ENCODE results near the gene SPACDR. TPM values are rescaled to one million over a fixed set of nuclear protein-coding genes. Genes with fewer than 3 reads are reported as not detected.

SPACDR gene
- total RNA-seq, 1 experiment from 2014 or later, result 4.5 TPM

GRCh38 chr7:100472854-100473499, 8.9 kb upstream of the SPACDR start:
- no peak overlapping the region for H3K27ac Mint-ChIP-seq (ENCODE audit: unreplicated experiment)
- CTCF ChIA-PET, result no interaction called here
- intact Hi-C loops (cut with micrococcal nuclease; ENCODE audit: unreplicated experiment), result no loop called here
- DNase-seq, result no peak
- no TSS peak for BruUV-seq (replicated peaks)
- no peaks in the 10 kb centered on the region for H3K9me3 Mint-ChIP-seq (ENCODE audit: low read depth, unreplicated experiment)
- peaks cover 13% of the 10 kb centered on the region for H3K36me3 Mint-ChIP-seq (ENCODE audit: insufficient read depth, unreplicated experiment)
- no peak overlapping the region for H3K4me3 Mint-ChIP-seq (ENCODE audit: low read depth, unreplicated experiment)
- TF ChIP-seq CTCF (IDR thresholded peaks at IDR 0.05; ENCODE audit: unreplicated experiment), result no peak
- H3K4me1 Mint-ChIP-seq (ENCODE audit: low read depth, unreplicated experiment), result peaks cover 16% of the 10 kb centered on the region
- H3K27me3 Mint-ChIP-seq (ENCODE audit: unreplicated experiment), result no peaks in the 10 kb centered on the region

DNA sequence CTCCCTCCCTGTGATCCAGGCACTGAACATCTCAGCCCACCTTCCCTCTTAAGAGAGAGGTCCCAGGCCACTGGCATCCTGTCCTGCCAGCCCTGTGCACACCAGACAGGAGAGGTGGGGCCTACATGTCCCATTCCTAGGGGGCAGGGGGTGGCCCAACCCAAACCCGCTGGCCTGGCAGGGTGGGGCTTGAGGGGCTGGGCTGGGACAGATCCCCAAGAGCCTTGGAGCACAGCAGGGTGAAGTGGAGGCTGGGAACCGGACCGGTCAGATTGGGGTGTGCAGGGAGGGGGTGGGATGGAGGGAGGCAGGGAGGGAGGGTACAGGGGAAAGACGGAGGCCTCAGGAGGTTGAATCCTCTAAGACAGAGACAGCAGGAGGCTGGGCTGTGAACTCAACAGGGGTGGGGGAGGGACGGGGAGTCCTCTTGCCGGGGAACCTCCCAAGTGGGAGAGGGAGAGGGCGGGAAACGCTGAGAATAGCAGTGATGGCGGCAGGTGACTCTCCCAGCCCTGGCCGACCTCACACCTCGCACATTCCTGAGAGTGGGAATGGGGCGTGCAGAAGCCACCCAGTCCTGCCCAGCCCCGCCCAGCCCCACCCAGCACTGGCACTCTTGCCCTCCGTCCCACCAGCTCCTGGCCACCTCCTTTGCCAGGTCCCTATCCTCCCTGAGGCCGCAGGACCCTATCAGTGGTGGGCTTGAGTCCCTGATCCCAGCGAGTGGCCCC, 8.2 kb upstream of the SPACDR start:
- Mint-ChIP-seq H3K9me3 (ENCODE audit: low read depth, unreplicated experiment) (no peaks in the 10 kb centered on the region), H3K36me3 (ENCODE audit: insufficient read depth, unreplicated experiment) (peaks cover 13% of the 10 kb centered on the region), H3K27me3 (ENCODE audit: unreplicated experiment) (no peaks in the 10 kb centered on the region), H3K4me3 (ENCODE audit: low read depth, unreplicated experiment) (no peak overlapping the region), H3K4me1 (ENCODE audit: low read depth, unreplicated experiment) (peaks cover 16% of the 10 kb centered on the region), H3K27ac (ENCODE audit: unreplicated experiment) (no peak overlapping the region)
- no peak for DNase-seq
- CTCF ChIA-PET, result no interaction called here
- intact Hi-C loops (cut with micrococcal nuclease; ENCODE audit: unreplicated experiment), result no loop called here
- no peak for TF ChIP-seq CTCF (IDR thresholded peaks at IDR 0.05; ENCODE audit: unreplicated experiment)
- no TSS peak for BruUV-seq (replicated peaks)

GRCh38 chr7:100471021-100471420, 7.0 kb upstream of the SPACDR start:
- H3K27ac Mint-ChIP-seq (ENCODE audit: unreplicated experiment), result no peak overlapping the region
- BruUV-seq (replicated peaks), result no TSS peak
- TF ChIP-seq CTCF (IDR thresholded peaks at IDR 0.05; ENCODE audit: unreplicated experiment), result no peak
- H3K36me3 Mint-ChIP-seq (ENCODE audit: insufficient read depth, unreplicated experiment), result peaks cover 25% of the 10 kb centered on the region
- H3K4me1 Mint-ChIP-seq (ENCODE audit: low read depth, unreplicated experiment), result peaks cover 7% of the 10 kb centered on the region
- H3K9me3 Mint-ChIP-seq (ENCODE audit: low read depth, unreplicated experiment), result no peaks in the 10 kb centered on the region
- no peak overlapping the region for H3K4me3 Mint-ChIP-seq (ENCODE audit: low read depth, unreplicated experiment)
- CTCF ChIA-PET, result no interaction called here
- DNase-seq, result no peak
- H3K27me3 Mint-ChIP-seq (ENCODE audit: unreplicated experiment), result no peaks in the 10 kb centered on the region
- intact Hi-C loops (cut with micrococcal nuclease; ENCODE audit: unreplicated experiment), result no loop called here

GRCh38 chr7:100469227-100470044, 5.4 kb upstream of the SPACDR start:
- Mint-ChIP-seq H3K4me3 (ENCODE audit: low read depth, unreplicated experiment) (no peak overlapping the region), H3K36me3 (ENCODE audit: insufficient read depth, unreplicated experiment) (peaks cover 23% of the 10 kb centered on the region), H3K27ac (ENCODE audit: unreplicated experiment) (no peak overlapping the region), H3K9me3 (ENCODE audit: low read depth, unreplicated experiment) (no peaks in the 10 kb centered on the region), H3K27me3 (ENCODE audit: unreplicated experiment) (no peaks in the 10 kb centered on the region), H3K4me1 (ENCODE audit: low read depth, unreplicated experiment) (no peaks in the 10 kb centered on the region)
- TF ChIP-seq CTCF (IDR thresholded peaks at IDR 0.05; ENCODE audit: unreplicated experiment), result peak; percentile 80
- CTCF ChIA-PET, result interaction anchor here (0.7 to 2.3 kb wide), 5 partner anchors 13 to 144 kb away, joined by 3 to 10 read pairs (median 4); no protein-coding TSS in a partner anchor
- DNase-seq, result peak; percentile 85
- no TSS peak for BruUV-seq (replicated peaks)
- intact Hi-C loops (cut with micrococcal nuclease; ENCODE audit: unreplicated experiment), result loop anchor here (2.0 kb wide), 1 partner anchor 89 kb away; no protein-coding TSS in a partner anchor

All from Calu3 (cell line).